Hematopoietic multipotent progenitor cell treated with erythropoietin and hydrocortisone succinate and interleukin-3 and kit ligand, for 4 days (in vitro differentiated cells): ENCODE data around the gene CTAG1A.
"Not testable (repeated sequence)": the region's sequence is repeated elsewhere in the genome, so short reads cannot be mapped to it uniquely, and the experiment has no call there.

Source experiments
- DNase-seq: peaks from one replicate; pipeline ENCODE4 v3.0.0-alpha.2; 2015

The CTAG1A gene

DNA sequence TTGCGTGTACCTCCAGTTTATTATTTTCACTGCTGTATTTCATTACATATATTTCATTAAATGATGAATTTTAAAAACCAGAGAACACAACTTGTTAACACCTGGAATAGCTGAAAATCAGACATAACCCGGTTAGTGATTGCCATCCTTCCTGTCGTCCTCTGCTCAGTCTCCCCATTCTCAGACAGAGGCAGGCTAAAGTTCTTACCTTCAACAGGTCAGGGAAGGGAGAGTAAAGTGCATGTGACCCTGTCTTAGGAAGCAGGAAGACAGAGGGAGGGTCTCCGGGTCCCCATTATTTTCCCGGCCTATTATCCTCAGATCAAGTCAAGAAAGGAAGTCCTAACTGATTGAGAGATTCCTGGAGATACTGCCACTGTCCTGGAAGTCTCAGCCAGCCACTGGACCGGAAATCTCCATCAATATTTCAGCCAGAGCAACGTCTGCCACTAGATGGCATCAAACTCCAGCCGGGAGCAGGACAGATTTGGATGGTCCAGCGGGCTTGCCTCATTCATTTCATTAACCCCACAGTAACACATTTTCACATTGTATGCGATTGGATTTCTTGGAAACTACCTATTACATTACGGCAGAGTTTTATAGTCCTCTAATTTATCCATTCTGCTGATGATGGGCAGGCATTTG is 36.0 kb downstream of the CTAG1A start:
- DNase-seq = not testable (repeated sequence)

DNA sequence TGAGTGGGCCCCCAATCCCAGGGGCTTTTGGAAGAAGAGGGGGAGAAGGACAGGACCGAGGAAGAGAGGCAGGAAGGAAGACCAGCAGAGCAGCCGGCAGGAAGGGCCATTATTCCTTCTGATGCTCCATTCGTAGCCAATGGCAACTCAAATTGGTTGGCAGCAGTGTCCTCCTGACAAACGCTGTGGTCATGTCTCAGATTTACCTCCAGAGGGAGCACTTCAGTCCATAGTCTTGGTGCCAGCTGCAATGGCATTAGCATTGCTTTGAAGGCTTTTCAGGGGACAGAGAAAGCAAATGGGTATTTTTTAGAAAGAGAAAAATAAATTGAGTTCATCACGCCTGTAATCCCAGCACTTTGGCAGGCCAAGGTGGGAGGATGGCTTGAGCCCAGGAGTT is 44.0 kb downstream of the CTAG1A start:
- DNase-seq = not testable (repeated sequence)

DNA sequence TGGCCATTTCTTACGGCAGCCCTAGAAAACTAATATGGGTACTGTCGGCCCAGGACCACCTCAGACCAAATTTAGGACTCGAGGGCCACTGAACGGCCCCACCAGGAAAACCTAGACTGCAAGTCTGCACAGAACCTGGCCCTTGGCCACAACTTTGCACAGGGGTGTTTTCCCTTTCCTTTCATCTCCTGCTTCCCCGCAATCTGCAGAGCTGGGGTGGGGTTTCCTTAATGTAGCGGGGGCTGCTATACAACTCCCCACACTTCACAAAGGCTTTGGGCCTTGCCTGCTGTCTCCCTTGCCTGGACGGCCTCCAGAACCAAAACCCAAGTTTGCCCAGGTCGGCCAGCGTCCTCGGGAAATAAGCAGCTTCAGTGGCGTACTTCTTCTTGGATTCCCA is 46.0 kb downstream of the CTAG1A start:
- not testable (repeated sequence) for DNase-seq

DNA sequence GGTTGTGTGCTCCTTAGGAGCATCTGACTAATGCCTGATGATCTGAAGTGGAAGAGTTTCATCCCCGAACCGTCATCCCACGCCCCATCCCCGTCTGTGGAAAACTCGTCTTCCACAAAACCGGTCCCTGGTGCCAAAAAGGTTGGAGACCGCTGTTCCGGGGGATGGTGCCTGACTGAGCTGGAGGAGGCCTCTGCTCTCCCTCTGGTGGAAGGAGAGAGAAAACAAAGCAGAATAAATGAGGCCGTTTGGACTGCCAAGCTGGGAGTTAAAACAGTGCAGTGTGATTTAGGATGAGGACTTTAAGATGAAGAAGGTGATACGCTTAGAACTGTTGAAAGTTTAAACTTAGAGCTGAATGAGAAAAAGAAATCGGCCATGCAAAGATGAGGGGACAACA is 48.7 kb downstream of the CTAG1A start:
- DNase-seq = not testable (repeated sequence)
